Left ventricle myocardium inferior (tissue), 1 donor: ENCODE measurements around the gene CIT. TPM values are rescaled to one million over a fixed set of nuclear protein-coding genes. Genes with fewer than 3 reads are reported as not detected.

Experiments
- DNase-seq: peaks from one replicate; pipeline ENCODE4 v3.0.0-alpha.2; 2020
- H3K27ac ChIP-seq: fragments of 200-600 bp; replicated peaks from 2 replicates; pipeline ENCODE4 v1.8.0; 2021
- H3K27me3 ChIP-seq: fragments of 200-600 bp; 2 replicates; pipeline ENCODE4 v1.8.0; 2021; ENCODE audit warnings: low read depth
- H3K36me3 ChIP-seq: fragments of 200-600 bp; 2 replicates; pipeline ENCODE4 v1.8.0; 2021
- H3K4me1 ChIP-seq: fragments of 200-600 bp; 2 replicates; pipeline ENCODE4 v1.8.0; 2021
- H3K4me3 ChIP-seq: fragments of 200-600 bp; 2 replicates; pipeline ENCODE4 v1.8.0; 2021; ENCODE audit warnings: mild to moderate bottlenecking, moderate library complexity
- H3K9me3 ChIP-seq: fragments of 200-600 bp; replicated peaks from 2 replicates; pipeline ENCODE4 v1.8.0; 2021
- CTCF ChIP-seq: fragments of 200-600 bp; IDR thresholded peaks from 2 replicates; pipeline ENCODE4 v1.8.0; 2021; ENCODE audit warnings: antibody characterized with exemption, mild to moderate bottlenecking, borderline replicate concordance
- intact Hi-C: fragments of 100-400 bp; cut with micrococcal nuclease; formaldehyde crosslinking; loops from one replicate; pipeline ENCODE4 v1.11.0; 2022
- total RNA-seq: library from RNA; stranded (reverse); fragmentation: NEBNext Ultra II Directional; extraction: Animal tissue kit (Norgen Biotek cat#: 25700); gene quantifications from one replicate; pipeline ENCODE4 v1.2.1, GENCODE V29; 2021
- donor health status: DM: no; HTN: yes; CAD: no; lungs with severe emphysema.

CIT gene
- total RNA-seq, 1 donor from 2014 or later, result 0.96 TPM

GRCh38 chr12:119686776-119687175 lies 190.3 kb downstream of the CIT start:
- Histone ChIP-seq H3K4me1 (peaks cover 38% of the 10 kb centered on the region), H3K4me3 (no peak overlapping the region), H3K27ac (no peak overlapping the region), H3K36me3 (peaks cover 5% of the 10 kb centered on the region), H3K9me3 (no peaks in the 10 kb centered on the region), H3K27me3 (no peaks in the 10 kb centered on the region)
- DNase-seq, result no peak
- intact Hi-C loops, result no loop called here
- no peak for TF ChIP-seq CTCF

- Histone ChIP-seq H3K4me3 (no peak overlapping the region), H3K4me1 (peaks cover 35% of the 10 kb centered on the region), H3K27ac (no peak overlapping the region), H3K36me3 (peaks cover 9% of the 10 kb centered on the region), H3K9me3 (no peaks in the 10 kb centered on the region), H3K27me3 (no peaks in the 10 kb centered on the region)
- intact Hi-C loops, result no loop called here
- no peak for DNase-seq
- no peak for TF ChIP-seq CTCF
These were observed 190.8 kb downstream of the CIT start for GRCh38 chr12:119686355-119686754.

GRCh38 chr12:119685375-119685774 lies 191.7 kb downstream of the CIT start:
- TF ChIP-seq CTCF, result no peak
- H3K9me3 ChIP-seq, result no peaks in the 10 kb centered on the region
- no peaks in the 10 kb centered on the region for H3K27me3 ChIP-seq
- H3K27ac ChIP-seq, result peak overlapping the region; percentile 0
- DNase-seq, result no peak
- H3K36me3 ChIP-seq, result peaks cover 19% of the 10 kb centered on the region
- no peak overlapping the region for H3K4me3 ChIP-seq
- peaks cover 35% of the 10 kb centered on the region for H3K4me1 ChIP-seq
- intact Hi-C loops, result no loop called here

- Histone ChIP-seq H3K27me3 (no peaks in the 10 kb centered on the region), H3K36me3 (peaks cover 24% of the 10 kb centered on the region), H3K4me3 (no peak overlapping the region), H3K9me3 (no peaks in the 10 kb centered on the region), H3K4me1 (peaks cover 36% of the 10 kb centered on the region), H3K27ac (peak overlapping the region; percentile 0)
- intact Hi-C loops, result no loop called here
- no peak for DNase-seq
- TF ChIP-seq CTCF, result no peak
These were observed 192.3 kb downstream of the CIT start for GRCh38 chr12:119684711-119685369.

- no peak overlapping the region for H3K27ac ChIP-seq
- no peak for DNase-seq
- peaks cover 47% of the 10 kb centered on the region for H3K4me1 ChIP-seq
- H3K36me3 ChIP-seq, result peaks cover 34% of the 10 kb centered on the region
- intact Hi-C loops, result no loop called here
- H3K4me3 ChIP-seq, result no peak overlapping the region
- no peaks in the 10 kb centered on the region for H3K27me3 ChIP-seq
- TF ChIP-seq CTCF, result no peak
- H3K9me3 ChIP-seq, result no peaks in the 10 kb centered on the region
These were observed 193.3 kb downstream of the CIT start for GRCh38 chr12:119683816-119684215.

GRCh38 chr12:119683413-119683812 lies 193.7 kb downstream of the CIT start:
- Histone ChIP-seq H3K4me3 (no peak overlapping the region), H3K4me1 (peaks cover 51% of the 10 kb centered on the region), H3K9me3 (no peaks in the 10 kb centered on the region), H3K27ac (no peak overlapping the region), H3K27me3 (no peaks in the 10 kb centered on the region), H3K36me3 (peaks cover 38% of the 10 kb centered on the region)
- TF ChIP-seq CTCF, result no peak
- intact Hi-C loops, result no loop called here
- DNase-seq, result no peak
